Measurements from ENCODE around the gene CHST15. TPM values are rescaled to one million over a fixed set of nuclear protein-coding genes. Genes with fewer than 3 reads are reported as not detected.
A peak's percentile ranks its signal among the peaks of the same experiment; 100 is the strongest.
"Not testable (repeated sequence)": the region's sequence is repeated elsewhere in the genome, so short reads cannot be mapped to it uniquely, and the experiment has no call there.

Gene CHST15
- total RNA-seq, 1 donor from 2014 or later, result 36.5 TPM

DNA sequence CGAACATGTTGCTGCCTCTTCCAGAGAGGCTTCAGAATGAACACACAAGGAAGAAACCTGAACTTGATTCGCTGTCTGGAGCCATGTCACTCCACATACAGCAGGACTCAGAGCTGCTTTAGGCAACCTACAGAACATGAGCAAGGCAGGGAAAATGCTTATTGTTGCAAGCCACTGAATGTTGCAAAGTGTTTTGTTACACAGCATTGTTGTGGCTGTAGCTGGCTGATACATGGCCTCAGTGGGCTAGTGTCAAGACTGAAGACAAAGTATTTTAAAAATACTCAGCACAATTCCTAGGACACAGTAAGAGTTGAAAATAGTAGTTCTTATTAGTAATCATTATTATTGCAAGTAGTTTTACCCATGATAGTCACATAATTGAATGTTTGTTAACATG is 3.1 kb upstream of the CHST15 start:
- Histone ChIP-seq H3K4me1 (peaks cover 23% of the 10 kb centered on the region), H3K4me3 (no peak overlapping the region), H3K9me3 (peaks cover 6% of the 10 kb centered on the region), H3K27me3 (ENCODE audit: low read depth) (no peaks in the 10 kb centered on the region), H3K27ac (no peak overlapping the region), H3K36me3 (no peaks in the 10 kb centered on the region)
- intact Hi-C loops (cut with DNase I), result no loop called here
- no peak for ATAC-seq
- TF ChIP-seq, protein P1, sequence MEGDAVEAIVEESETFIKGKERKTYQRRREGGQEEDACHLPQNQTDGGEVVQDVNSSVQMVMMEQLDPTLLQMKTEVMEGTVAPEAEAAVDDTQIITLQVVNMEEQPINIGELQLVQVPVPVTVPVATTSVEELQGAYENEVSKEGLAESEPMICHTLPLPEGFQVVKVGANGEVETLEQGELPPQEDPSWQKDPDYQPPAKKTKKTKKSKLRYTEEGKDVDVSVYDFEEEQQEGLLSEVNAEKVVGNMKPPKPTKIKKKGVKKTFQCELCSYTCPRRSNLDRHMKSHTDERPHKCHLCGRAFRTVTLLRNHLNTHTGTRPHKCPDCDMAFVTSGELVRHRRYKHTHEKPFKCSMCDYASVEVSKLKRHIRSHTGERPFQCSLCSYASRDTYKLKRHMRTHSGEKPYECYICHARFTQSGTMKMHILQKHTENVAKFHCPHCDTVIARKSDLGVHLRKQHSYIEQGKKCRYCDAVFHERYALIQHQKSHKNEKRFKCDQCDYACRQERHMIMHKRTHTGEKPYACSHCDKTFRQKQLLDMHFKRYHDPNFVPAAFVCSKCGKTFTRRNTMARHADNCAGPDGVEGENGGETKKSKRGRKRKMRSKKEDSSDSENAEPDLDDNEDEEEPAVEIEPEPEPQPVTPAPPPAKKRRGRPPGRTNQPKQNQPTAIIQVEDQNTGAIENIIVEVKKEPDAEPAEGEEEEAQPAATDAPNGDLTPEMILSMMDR (IDR thresholded peaks at IDR 0.05), result no peak
- DNase-seq, result no peak

DNA sequence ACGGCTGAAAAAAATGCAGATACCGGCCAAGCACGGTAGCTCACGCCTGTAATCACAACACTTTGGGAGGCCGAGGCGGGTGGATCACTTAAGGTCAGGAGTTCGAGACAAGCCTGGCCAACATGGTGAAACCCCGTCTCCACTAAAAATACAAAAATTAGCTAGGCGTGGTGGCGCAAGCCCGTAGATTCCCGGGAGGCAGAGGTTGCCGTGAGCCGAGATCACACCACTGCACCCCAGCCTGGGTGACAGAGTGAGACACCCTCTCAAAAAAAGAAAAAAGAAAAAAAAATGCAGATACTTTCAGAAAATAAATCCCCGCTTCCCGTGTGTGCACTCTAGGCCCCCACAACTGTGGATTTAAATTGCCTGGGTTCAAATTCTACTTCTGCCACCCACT is 2.4 kb upstream of the CHST15 start:
- ATAC-seq; H3K27me3 ChIP-seq (ENCODE audit: low read depth); H3K9me3 ChIP-seq; intact Hi-C loops (cut with DNase I); H3K36me3 ChIP-seq; H3K27ac ChIP-seq; H3K4me3 ChIP-seq: not testable (repeated sequence)
- H3K4me1 ChIP-seq, result peaks cover 30% of the 10 kb centered on the region
- peak; percentile 14 for DNase-seq

DNA sequence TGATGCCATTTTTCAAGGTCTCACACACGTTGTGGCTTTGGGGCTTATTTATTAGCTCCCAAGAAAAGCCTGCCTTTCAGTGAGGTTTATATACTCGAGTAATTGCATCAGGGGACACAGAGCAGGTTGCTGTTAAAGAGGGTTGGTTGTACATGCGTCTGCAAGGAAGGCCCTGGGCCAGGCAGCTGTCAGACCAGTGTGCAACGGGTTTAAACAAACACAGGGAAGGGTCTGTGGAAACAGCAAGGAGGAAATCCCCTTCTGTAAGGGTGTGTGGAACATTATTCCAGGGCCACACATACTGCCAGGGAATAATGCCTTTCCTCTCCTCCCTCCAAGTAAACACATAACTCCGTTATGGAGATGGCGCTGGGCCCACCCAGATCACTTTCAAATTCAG is 1.7 kb upstream of the CHST15 start:
- Histone ChIP-seq H3K27ac (no peak overlapping the region), H3K4me3 (no peak overlapping the region), H3K4me1 (peaks cover 36% of the 10 kb centered on the region), H3K27me3 (ENCODE audit: low read depth) (no peaks in the 10 kb centered on the region), H3K36me3 (no peaks in the 10 kb centered on the region), H3K9me3 (peaks cover 6% of the 10 kb centered on the region)
- intact Hi-C loops (cut with DNase I), result no loop called here
- TF ChIP-seq, protein P1 (IDR thresholded peaks at IDR 0.05), result no peak
- DNase-seq, result peak; percentile 29
- ATAC-seq, result no peak

DNA sequence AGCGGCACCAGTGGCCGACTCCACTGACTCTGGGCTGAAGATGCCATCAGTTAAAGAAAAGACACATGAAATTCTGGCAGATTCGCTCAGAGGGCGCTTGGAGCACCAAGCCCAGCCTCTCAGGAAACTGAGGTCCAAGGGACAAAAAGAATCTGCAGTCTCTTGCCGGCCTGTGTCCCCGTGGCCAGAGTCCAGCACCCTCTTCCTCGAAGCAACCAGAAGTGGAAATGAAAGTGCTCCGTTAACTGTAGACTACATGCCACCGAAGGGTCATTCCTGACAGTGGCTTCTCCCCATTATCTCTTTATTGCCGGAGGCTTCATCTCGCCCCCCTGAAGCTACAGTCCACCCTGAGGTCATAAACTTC is 1.0 kb upstream of the CHST15 start:
- Histone ChIP-seq H3K36me3 (no peaks in the 10 kb centered on the region), H3K4me1 (peaks cover 43% of the 10 kb centered on the region), H3K9me3 (peaks cover 6% of the 10 kb centered on the region), H3K27me3 (ENCODE audit: low read depth) (no peaks in the 10 kb centered on the region), H3K4me3 (peak overlapping the region; percentile 70), H3K27ac (peak overlapping the region; percentile 86)
- ATAC-seq (no peak), DNase-seq (no peak)
- TF ChIP-seq, protein P1 (IDR thresholded peaks at IDR 0.05), result no peak
- intact Hi-C loops (cut with DNase I), result no loop called here

DNA sequence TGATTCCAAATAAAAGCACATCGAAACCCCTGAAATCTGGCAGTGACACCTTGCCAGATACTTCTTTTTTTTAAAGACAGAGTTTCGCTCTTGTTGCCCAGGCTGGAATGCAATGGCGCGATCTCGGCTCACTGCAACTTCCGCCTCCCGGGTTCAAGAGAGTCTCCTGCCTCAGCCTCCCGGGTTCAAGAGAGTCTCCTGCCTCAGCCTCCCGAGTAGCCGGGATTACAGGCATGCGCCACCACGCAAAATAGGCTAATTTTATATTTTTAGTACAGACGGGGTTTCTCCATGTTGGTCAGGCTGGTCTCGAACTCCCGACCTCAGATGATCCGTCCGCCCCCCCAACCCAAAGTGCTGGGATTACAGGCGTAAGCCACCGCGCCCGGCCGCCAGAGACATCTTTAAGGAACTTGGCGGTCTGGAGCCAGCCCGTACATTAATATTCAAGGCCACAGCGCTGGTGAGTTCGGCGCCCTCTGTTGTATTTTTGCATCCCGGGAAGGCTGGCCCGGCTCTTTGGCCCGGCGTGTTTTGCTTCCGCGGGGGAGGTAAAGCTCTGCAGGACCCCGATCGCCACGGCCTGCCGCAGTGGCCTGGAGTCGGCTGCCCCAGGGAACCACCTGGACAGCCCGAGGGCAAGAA is 498 bp upstream of the CHST15 start:
- ATAC-seq (peak in 1 of 2 donors; percentile 3), DNase-seq (peak; percentile 76)
- H3K9me3 ChIP-seq; intact Hi-C loops (cut with DNase I); H3K27me3 ChIP-seq (ENCODE audit: low read depth); H3K36me3 ChIP-seq: not testable (repeated sequence)
- Histone ChIP-seq H3K27ac (peak overlapping the region; percentile 86), H3K4me1 (peaks cover 48% of the 10 kb centered on the region), H3K4me3 (peak overlapping the region; percentile 70)

DNA sequence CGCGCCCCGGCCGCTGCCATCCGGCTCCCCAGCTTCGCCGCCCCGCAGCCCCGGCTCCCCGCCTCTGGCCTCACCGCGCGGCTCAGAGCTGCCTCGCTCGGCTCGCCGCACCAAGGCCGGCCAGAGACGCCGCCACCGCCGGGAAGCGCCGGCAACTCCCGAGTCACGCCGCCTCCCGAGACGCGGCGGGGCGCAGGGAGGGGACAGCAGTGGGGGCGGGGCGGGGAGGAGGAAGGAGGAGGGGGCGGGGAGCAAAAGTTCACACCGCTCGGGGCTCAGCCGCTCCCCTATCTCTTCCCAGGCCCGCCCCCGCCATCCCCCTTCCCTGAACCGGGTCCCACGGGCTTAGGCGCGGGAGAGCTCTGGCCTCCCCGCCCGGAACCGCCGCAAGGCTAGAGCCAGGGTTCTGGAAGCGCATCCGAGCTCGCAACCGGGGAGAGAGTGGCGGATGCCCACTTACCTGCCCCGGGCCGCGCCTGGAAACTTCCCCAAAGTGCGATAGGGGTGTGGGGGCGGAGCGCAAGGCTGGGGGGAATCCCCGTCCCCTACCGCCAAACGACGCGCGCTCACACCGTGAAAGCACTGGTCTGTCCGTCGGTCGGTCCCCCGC is 1.0 kb downstream of the CHST15 start:
- DNase-seq, result peak; percentile 85
- H3K4me3 ChIP-seq, result peak overlapping the region; percentile 70
- H3K27me3 ChIP-seq (ENCODE audit: low read depth), result no peaks in the 10 kb centered on the region
- intact Hi-C loops (cut with DNase I), result no loop called here
- ATAC-seq, result peak; percentile 69
- H3K36me3 ChIP-seq, result no peaks in the 10 kb centered on the region
- H3K9me3 ChIP-seq, result peaks cover 6% of the 10 kb centered on the region
- peaks cover 60% of the 10 kb centered on the region for H3K4me1 ChIP-seq
- peak overlapping the region; percentile 86 for H3K27ac ChIP-seq
- TF ChIP-seq, protein P1 (IDR thresholded peaks at IDR 0.05), result no peak
